VCaP (cell line): ENCODE results near the gene DBF4B.
A peak's percentile ranks its signal among the peaks of the same experiment; 100 is the strongest.

Source experiments
- H3K27ac ChIP-seq: fragments of 450-650 bp; 2 replicates; pipeline ENCODE4 v1.5.1; 2017
- CTCF ChIP-seq: fragments of 450-650 bp; conservative IDR thresholded peaks from 2 replicates; pipeline ENCODE4 v1.5.1; 2017; ENCODE audit warnings: mild to moderate bottlenecking, moderate library complexity

The DBF4B gene

GRCh38 chr17:44708401-44709263 lies at the start of gene DBF4B:
DBF4B (plus strand) TSS chr17:44708665; CDS start chr17:44708821, 156 bp downstream.
- TF ChIP-seq CTCF: no peak
- H3K27ac ChIP-seq: peak within 1 kb of the TSS; percentile 76

GRCh38 chr17:44661835-44662234 lies 46.6 kb upstream of the DBF4B start:
- TF ChIP-seq CTCF: no peak
- no peak overlapping the region for H3K27ac ChIP-seq

GRCh38 chr17:44663095-44663494 lies 45.4 kb upstream of the DBF4B start:
- no peak for TF ChIP-seq CTCF

DNA sequence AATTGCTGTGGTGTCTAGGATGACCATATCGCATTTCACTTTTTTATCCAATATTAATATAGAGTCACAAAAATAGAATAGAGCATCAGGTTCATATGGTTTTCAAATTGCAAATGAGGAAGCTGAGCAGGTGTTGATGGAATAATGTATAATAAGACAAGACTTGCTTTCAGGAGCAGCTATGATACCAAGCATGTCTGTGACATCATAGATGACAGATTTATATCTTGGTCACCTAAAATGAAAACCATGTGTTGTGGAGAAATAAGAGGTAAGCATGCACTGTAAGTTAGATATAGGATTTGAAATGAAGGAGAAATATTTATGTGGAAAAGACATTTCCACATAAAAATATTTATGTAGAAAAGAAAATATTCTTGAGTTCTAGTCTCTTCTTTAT lies 43.6 kb upstream of the DBF4B start:
- no peak overlapping the region for H3K27ac ChIP-seq
- no peak for TF ChIP-seq CTCF

More at GRCh38 chr17:44663095-44663494, 45.4 kb upstream of the DBF4B start:
- no peak overlapping the region for H3K27ac ChIP-seq

DNA sequence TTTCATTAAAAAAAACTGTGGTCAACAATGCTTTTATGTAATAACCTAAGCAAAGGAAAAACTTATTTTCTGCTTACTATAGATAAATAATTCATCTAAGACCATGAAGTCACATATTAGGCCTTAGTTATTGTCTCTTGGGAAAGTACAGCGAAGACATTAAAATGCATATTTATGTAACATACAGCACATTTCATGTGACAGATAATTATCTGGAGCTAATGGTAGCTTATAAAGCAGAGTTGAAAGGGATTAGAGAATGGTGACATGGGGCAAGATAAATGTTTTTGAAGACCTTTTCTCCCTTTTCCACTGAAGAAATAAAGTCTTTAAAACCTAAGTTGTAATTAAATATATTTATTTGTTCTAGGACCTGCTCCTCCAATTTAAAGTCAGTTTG lies 42.5 kb upstream of the DBF4B start:
- no peak overlapping the region for H3K27ac ChIP-seq
- no peak for TF ChIP-seq CTCF

- no peak overlapping the region for H3K27ac ChIP-seq
- TF ChIP-seq CTCF: peak; percentile 84
Observed at GRCh38 chr17:44672479-44673093, 35.9 kb upstream of the DBF4B start.

DNA sequence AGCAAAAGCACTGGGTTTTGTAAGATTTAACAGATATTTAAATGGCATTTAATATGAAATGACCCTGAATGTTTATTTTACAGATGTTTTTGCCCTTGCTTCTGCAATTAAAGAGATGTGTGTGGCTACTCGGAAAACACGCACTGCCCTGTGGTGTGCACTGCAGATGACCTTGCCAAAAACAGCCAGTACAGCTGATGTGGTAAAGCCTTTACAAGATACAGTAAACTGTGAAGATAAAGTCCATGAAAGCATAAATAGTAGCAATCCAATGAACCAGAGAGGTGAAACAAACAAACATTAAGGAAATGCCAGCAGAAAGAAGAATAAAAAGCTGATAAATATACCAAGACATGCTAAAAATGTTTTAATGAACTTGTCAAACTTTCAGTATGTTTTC lies 34.6 kb upstream of the DBF4B start:
- TF ChIP-seq CTCF: no peak
- peak overlapping the region; percentile 10; the same call in 1 of the 2 replicates for H3K27ac ChIP-seq
